NOMO-1 (cell line): Measurements from ENCODE around the gene SEC14L5.
"Not testable (repeated sequence)": the region's sequence is repeated elsewhere in the genome, so short reads cannot be mapped to it uniquely, and the experiment has no call there.

Source experiments
- DNase-seq, 2 experiments: peaks; one replicate each; lab custom pipeline; 2025; ENCODE audit not compliant: unreplicated experiment in 2 of 2; lab: John Stamatoyannopoulos, UW

The SEC14L5 gene

GRCh38 chr16:4929619-4930018, 28.5 kb upstream of the SEC14L5 start:
- not testable (repeated sequence) for DNase-seq

- no peak for DNase-seq
Observed at GRCh38 chr16:4931381-4931780, 26.7 kb upstream of the SEC14L5 start.

DNA sequence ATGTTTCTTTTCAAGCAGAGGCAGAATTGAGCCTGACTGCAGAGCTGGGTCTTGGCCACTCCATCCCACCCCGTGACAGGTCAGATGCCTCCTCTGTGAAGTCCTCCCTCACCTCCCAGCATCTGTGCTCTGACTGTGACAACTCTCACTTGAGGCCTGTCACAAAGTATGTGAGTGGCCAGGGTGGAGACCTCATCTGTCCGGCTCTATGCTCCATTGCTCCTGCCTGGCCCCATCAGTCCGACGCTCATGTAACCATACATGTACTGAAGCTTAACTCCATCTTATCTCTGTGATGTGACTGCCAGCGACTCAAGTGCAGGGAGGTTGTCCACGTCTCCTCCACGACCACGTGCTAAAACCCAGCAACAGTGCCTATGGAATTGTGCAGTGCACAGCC, 24.7 kb upstream of the SEC14L5 start:
- DNase-seq: no peak

- DNase-seq: no peak
Observed at GRCh38 chr16:4933871-4934395, 24.2 kb upstream of the SEC14L5 start.

DNA sequence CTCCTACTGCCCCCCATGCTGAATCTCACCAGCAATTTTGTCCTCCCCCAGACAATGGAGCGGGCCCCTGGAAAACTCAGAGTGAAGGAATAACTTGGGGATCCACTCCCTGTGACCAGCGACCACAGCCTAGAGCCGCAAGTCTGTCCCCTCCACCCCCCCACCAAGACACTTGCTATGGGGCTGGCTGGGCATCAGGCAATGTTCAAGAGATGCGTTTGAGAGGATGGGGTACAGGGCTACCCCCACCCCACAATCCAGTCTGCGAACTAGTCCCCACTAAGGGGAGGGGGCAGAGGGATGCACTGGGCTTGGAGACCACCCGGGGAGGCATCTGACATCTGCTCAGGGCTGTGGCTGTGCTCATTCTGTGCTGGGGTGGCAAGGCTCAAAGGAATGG, 23.5 kb upstream of the SEC14L5 start:
- DNase-seq: no peak

DNA sequence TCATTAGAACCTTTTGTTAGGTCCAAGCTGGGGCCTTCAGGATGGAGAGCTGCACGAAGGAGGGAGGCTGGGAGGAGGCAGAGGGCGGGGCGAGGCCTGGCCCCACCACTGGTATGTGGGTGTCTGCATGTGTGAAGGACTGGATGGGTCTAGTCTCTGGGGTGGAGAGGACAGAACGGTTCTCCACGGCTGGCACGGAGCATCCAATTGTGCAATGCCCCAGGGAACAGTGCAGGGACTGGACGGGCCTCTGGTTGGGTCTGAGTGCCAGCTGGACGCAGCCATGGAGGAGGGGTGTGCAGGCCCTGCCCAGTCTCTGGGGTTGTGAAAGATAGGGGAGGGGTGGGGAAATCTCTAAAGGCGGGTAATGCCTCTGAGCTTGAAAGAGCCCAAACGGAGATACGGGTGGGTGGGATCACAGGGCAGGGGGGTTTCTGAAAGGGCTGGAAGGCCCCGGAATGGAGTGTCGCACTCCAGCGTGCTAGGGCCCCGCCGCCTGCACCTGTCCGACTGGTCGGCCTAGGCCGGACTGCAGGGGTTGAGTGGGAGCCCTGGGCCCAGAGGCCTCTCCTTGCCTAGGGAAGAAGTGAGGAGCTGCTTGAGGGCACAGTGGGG, 22.8 kb upstream of the SEC14L5 start:
- no peak for DNase-seq

DNA sequence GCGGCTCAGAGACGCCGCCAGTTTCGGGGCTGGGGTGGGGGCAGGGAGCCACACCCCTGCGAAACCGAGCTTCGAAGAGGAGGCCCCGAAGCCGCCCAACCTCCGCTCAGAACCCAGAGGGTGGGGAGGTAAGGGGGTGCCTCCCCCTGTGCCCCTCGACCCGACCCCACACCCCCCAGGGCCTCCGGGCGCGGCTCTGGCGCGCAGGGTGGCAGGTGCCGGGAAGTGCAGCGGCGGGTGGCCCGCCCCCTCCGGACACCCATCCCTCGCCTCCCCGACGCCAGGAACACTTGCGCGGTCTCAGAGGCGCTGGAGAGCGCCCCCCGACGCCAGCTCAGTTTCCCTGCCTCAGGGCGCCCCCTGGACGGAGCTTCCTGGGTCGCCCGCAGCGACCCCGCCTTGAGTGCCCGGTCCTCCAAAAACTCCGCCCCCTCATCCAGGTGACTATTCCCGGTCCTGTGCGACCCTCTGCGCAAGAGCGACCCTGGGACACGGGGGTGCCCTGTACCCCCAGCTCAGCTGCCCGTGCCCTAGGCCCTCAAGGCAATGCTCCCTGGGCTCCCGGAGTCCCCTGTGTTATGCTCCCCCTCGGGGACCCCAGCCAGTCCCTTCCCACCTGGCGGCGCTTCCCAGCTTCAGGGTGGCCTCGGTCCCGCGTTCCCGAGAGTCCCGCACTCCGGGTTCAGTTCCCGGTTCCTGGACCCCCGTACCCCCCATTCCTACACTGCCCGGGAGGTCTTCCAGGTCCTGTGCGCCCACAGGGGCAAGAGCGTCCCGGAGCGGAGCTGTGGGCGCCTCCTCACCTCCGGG, 21.7 kb upstream of the SEC14L5 start:
- no peak for DNase-seq

DNA sequence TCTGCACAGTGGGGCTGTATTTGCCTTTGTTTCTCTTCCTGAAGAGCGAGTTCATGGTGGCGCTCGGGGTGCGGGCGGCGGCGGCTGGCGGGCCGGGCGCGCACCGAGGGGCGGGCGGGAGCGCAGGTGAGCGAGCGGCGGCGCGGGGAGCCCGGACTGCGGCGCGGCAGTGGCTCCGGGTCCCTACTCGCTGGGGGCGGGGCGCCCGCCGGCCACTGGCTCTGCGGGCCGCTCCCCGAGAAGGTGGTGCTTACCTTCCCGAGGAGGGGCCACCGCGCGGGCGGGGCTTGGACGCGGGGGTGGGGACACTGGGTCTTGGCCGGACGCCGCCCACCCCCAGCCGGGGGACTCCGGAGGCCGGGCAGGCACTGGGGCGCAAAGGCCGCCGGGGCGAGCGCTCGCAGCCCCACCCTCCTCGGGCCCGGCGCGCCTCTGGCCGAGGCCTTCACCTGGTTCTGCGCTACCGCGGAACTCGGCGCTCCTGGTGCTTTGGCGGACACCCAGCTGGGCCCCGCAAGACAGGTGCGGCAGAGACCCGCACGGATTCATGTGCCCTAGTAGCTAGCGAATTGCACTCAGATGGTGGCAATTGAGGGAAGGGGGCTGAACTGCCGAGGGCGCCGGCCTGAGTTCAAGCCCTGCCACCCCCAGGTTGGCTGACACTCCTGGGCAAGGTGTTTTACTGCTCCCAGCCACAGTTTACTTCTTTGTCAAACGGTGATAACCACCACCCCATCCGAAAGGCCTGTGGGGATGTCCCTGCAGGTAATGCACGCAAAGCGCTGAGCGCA, 20.9 kb upstream of the SEC14L5 start, which contains the start of gene PPL:
Gene PPL, minus strand, starts transcription at position 158 of the 791 bp plus-strand sequence. Its CDS starts 103 bp downstream, at position 55.
- DNase-seq: peak in 1 of 2 experiments; percentile 12

- peak; percentile 5 to 18 for DNase-seq
Observed at GRCh38 chr16:4937782-4938682, 20.1 kb upstream of the SEC14L5 start.

- no peak for DNase-seq
Observed at GRCh38 chr16:4938683-4939030, 19.5 kb upstream of the SEC14L5 start.

DNA sequence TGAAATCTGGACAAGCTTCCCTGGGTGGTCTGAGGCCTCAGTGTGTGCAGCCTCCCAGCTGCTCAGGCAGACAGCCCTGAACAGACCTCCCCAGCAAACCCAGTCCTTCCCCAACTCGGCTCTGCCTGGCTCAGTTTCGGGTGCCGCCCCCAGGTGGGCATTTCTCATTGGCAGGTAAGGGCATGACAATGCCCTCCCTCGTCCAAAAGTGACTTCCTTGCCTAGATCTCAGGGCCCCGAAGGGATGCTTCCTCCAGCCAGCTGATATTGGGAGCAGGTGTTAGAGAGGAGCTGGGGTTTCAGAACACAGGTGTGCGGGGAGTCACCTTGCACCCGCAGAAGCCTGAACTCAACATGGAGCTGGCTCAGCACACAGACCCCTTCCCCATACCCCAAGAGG, 17.4 kb upstream of the SEC14L5 start:
- DNase-seq: no peak

DNA sequence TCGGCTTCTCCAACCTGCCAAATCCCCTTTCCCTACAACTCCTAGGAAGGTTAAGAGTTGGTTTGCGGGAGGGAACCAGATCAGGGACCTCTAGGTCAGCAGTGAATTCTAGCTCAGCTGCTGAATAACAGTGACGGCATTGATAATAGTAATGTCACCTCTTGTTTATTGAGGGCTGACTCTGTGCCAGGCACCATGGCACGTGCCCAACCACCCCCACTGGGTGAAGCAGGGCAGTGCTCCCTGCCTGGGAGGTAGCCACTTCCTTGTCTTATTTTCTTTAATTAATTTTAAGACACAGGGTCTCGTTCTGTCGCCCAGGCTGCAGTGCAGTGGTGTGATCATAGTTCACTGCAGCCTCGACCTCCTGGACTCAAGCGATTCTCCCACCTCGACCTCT, 15.6 kb upstream of the SEC14L5 start:
- no peak for DNase-seq

- peak; percentile 30 to 58 for DNase-seq
Observed at GRCh38 chr16:4944333-4945281, 13.5 kb upstream of the SEC14L5 start.

DNA sequence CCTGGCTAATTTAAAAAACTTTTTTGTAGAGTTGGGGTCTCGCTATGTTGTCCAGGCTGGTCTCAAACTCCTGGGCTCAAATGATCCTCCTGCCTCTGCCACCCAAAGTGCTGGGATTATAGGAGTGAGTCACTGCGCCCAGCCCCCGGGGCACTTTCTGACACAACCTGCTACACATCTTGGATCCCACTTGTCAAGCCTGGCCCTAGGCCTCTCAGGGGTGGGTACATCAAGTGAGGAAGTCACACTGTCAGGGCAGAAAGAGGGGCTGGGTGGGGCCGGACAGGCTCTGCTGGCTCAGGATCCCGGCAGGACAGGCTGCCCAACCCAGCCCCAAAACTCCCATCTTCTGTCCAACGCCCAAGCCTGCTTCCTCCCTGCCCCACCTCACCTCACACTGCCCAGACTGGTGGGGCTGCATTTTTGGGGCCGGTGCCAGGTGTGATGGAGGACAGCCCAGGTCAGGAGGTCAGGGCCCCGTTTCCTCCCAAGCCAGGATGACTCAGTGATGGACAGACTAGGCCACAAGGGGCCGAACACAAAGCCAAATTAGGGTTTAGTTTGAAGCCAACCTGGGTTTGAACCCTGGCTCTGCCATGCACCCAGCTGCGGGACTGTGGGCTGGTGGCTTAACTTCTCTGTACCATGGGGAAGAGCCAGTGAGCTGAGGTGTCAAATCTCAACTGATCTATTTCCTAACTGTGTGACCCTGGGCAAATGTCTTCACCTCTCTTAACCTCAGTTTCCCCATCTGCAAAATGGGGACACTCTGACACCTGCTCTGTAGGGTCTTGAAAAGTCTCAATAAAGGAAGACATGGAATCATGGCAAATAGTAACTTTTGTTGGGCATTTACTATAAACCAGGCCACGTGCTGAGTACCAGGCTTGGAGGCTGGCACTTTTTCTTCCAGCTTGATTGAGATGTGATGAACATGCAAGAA, 12.3 kb upstream of the SEC14L5 start:
- peak; percentile 3 to 8 for DNase-seq

DNA sequence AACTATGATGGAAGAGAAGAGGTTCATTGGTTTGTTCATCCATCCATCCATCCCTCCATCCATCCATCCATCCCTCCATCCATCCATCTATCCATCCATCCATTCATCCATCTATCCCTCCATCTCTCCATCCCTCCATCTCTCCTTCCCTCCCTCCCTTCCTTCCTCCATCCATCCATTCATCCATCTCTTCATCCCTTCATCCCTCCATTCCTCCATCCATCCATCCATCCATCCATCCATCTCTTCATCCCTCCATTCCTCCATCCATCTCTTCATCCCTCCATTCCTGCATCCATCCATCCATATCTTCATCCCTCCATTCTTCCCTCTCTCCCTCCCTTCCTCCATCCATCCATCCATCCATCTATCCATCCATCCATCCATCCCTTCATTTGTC, 11.2 kb upstream of the SEC14L5 start:
- no peak for DNase-seq

GRCh38 chr16:4947722-4948503, 10.2 kb upstream of the SEC14L5 start:
- peak; percentile 93 for DNase-seq
